A673 (cell line): ENCODE measurements around the gene LRRC2. TPM values are rescaled to one million over a fixed set of nuclear protein-coding genes. Genes with fewer than 3 reads are reported as not detected.

Experiments used
- BruUV-seq: library from RNA; stranded (reverse); fragments of 400-500 nt; replicated peaks from 2 replicates; lab custom pipeline; 2021; lab: Mats Ljungman, UMichigan
- CTCF ChIA-PET: fragments of 300-600 bp; sonication (Branson Sonifier 250); formaldehyde crosslinking; loops from one replicate; lab custom pipeline; 2022; ENCODE audit warnings: antibody characterized with exemption; lab: Charles Lee
- POLR2A ChIA-PET: fragments of 300-600 bp; sonication (Branson Sonifier 250); formaldehyde crosslinking; loops from one replicate; lab custom pipeline; 2022; ENCODE audit warnings: antibody characterized with exemption; ENCODE audit not compliant: low non-redundant PET; lab: Charles Lee
- DNase-seq: peaks from one replicate; pipeline ENCODE4 v3.0.0-alpha.2; 2015; ENCODE audit warnings: low spot score
- H3K27ac ChIP-seq: fragments of 200-600 bp; sonication (generic); 2 replicates; pipeline ENCODE4 v1.5.1; 2016; ENCODE audit warnings: mixed run types, low read depth, mild to moderate bottlenecking, mixed read lengths, antibody characterized with exemption, low read length; ENCODE audit not compliant: poor library complexity, severe bottlenecking
- H3K27me3 ChIP-seq: fragments of 200-600 bp; sonication (generic); replicated peaks from 2 replicates; pipeline ENCODE4 v1.6.1; 2017; ENCODE audit warnings: mixed run types, low read depth, mild to moderate bottlenecking, mixed read lengths, antibody characterized with exemption, low read length; ENCODE audit not compliant: insufficient read depth, poor library complexity
- H3K36me3 ChIP-seq: fragments of 200-600 bp; sonication (generic); 2 replicates; pipeline ENCODE4 v1.6.1; 2016; ENCODE audit warnings: mixed run types, mild to moderate bottlenecking, mixed read lengths, antibody characterized with exemption, low read length; ENCODE audit not compliant: insufficient read depth, poor library complexity, severe bottlenecking
- H3K4me1 ChIP-seq: fragments of 200-600 bp; sonication (generic); 2 replicates; pipeline ENCODE4 v1.6.1; 2017; ENCODE audit warnings: mixed run types, mild to moderate bottlenecking, mixed read lengths, antibody characterized with exemption, low read length; ENCODE audit not compliant: insufficient read depth, poor library complexity, severe bottlenecking
- H3K4me3 ChIP-seq: fragments of 200-600 bp; sonication (generic); 2 replicates; pipeline ENCODE4 v1.5.1; 2016; ENCODE audit warnings: low read depth, mixed run types, mild to moderate bottlenecking, mixed read lengths, low read length; ENCODE audit not compliant: poor library complexity, severe bottlenecking
- H3K9me3 ChIP-seq: fragments of 200-600 bp; sonication (generic); 2 replicates; pipeline ENCODE4 v1.6.1; 2016; ENCODE audit warnings: mixed run types, low read depth, mild to moderate bottlenecking, mixed read lengths, antibody characterized with exemption, low read length; ENCODE audit not compliant: poor library complexity, severe bottlenecking
- CTCF ChIP-seq: fragments of 300-800, 200-600 bp; sonication (generic); conservative IDR thresholded peaks from 2 replicates; pipeline ENCODE4 v1.5.1; 2017; ENCODE audit warnings: low read depth, mild to moderate bottlenecking, antibody characterized with exemption, low read length, moderate library complexity, mixed read lengths
- EZH2 ChIP-seq: fragments of 200-600 bp; sonication (generic); IDR thresholded peaks from 2 replicates; pipeline ENCODE4 v1.6.1; 2017; ENCODE audit warnings: borderline replicate concordance, low read depth, mild to moderate bottlenecking, mixed read lengths, antibody characterized with exemption, low read length; ENCODE audit not compliant: poor library complexity, severe bottlenecking
- intact Hi-C: fragments of 100-400 bp; cut with micrococcal nuclease; formaldehyde crosslinking; loops from one replicate; pipeline ENCODE4 v1.10.0; 2022; ENCODE audit not compliant: unreplicated experiment
- total RNA-seq: library from RNA; stranded (reverse); gene quantifications from 2 replicates; pipeline ENCODE4 v1.2.3, GENCODE V29; 2021

Gene LRRC2
- total RNA-seq, 1 experiment from 2014 or later = 0.28 TPM

- no peaks in the 10 kb centered on the region for H3K27me3 ChIP-seq
- no peaks in the 10 kb centered on the region for H3K9me3 ChIP-seq
- H3K27ac ChIP-seq = no peak overlapping the region
- CTCF ChIA-PET = no interaction called here
- TF ChIP-seq CTCF (no peak), EZH2 (no peak)
- no TSS peak for BruUV-seq
- no peak overlapping the region for H3K4me3 ChIP-seq
- no peaks in the 10 kb centered on the region for H3K36me3 ChIP-seq
- POLR2A ChIA-PET = no interaction called here
- no peak for DNase-seq
- intact Hi-C loops = no loop called here
- H3K4me1 ChIP-seq = no peaks in the 10 kb centered on the region
Observed at GRCh38 chr3:46553154-46553553, 12.9 kb downstream of the LRRC2 start.

- DNase-seq = no peak
- Histone ChIP-seq H3K36me3 (no peaks in the 10 kb centered on the region), H3K4me3 (no peak overlapping the region), H3K9me3 (no peaks in the 10 kb centered on the region), H3K27me3 (no peaks in the 10 kb centered on the region), H3K27ac (no peak overlapping the region), H3K4me1 (no peaks in the 10 kb centered on the region)
- ChIA-PET POLR2A (no interaction called here), CTCF (no interaction called here)
- TF ChIP-seq EZH2 = no peak
- TF ChIP-seq CTCF = no peak
- BruUV-seq = no TSS peak
- intact Hi-C loops = no loop called here
Observed at GRCh38 chr3:46552538-46552937, 13.6 kb downstream of the LRRC2 start.

GRCh38 chr3:46551615-46552014 is 14.5 kb downstream of the LRRC2 start:
- ChIA-PET POLR2A (no interaction called here), CTCF (no interaction called here)
- intact Hi-C loops = no loop called here

More at GRCh38 chr3:46551615-46552014, 14.5 kb downstream of the LRRC2 start:
- DNase-seq = no peak
- no peaks in the 10 kb centered on the region for H3K9me3 ChIP-seq
- H3K27ac ChIP-seq = no peak overlapping the region
- BruUV-seq = no TSS peak
- no peaks in the 10 kb centered on the region for H3K4me1 ChIP-seq
- no peaks in the 10 kb centered on the region for H3K27me3 ChIP-seq
- no peak for TF ChIP-seq EZH2
- TF ChIP-seq CTCF = no peak
- no peak overlapping the region for H3K4me3 ChIP-seq
- H3K36me3 ChIP-seq = no peaks in the 10 kb centered on the region
